Stimulated activated effector memory CD8-positive, alpha-beta T cell treated with anti-CD3 and anti-CD28 coated beads, Interleukin-12 subunit alpha, Interleukin-12 subunit beta, amount 100 ng/mL, for 72 hours (primary cell): Measurements from ENCODE around the gene THAP7.
A peak's percentile ranks its signal among the peaks of the same experiment; 100 is the strongest.

Source experiments
- ATAC-seq: fragments of 150-1000 bp; cut with Tn5 transposase; 2 replicates; pipeline ENCODE4 v1.10.0; 2021
- DNase-seq, 2 donors: peaks; one replicate each; pipeline ENCODE4 v3.0.0; 2021 to 2022; ENCODE audit warnings: low spot score in 2 of 2
- H3K27ac Mint-ChIP-seq: one replicate; pipeline ENCODE4 v1.8.0; 2022; ENCODE audit warnings: mild to moderate bottlenecking, mixed read lengths
- H3K36me3 Mint-ChIP-seq: one replicate; pipeline ENCODE4 v1.8.0; 2022; ENCODE audit warnings: mild to moderate bottlenecking, mixed read lengths
- H3K4me1 Mint-ChIP-seq: one replicate; pipeline ENCODE4 v1.8.0; 2022; ENCODE audit warnings: mixed read lengths
- H3K4me3 Mint-ChIP-seq: one replicate; pipeline ENCODE4 v1.8.0; 2022; ENCODE audit warnings: mild to moderate bottlenecking, mixed read lengths
- H3K9me3 Mint-ChIP-seq: one replicate; pipeline ENCODE4 v1.8.0; 2022; ENCODE audit warnings: mixed read lengths

The THAP7 gene

GRCh38 chr22:21003782-21004181 lies 1.9 kb upstream of the THAP7 start:
- Mint-ChIP-seq H3K36me3 (peaks cover 37% of the 10 kb centered on the region), H3K4me3 (peak overlapping the region; percentile 94), H3K9me3 (no peaks in the 10 kb centered on the region), H3K4me1 (peaks cover 33% of the 10 kb centered on the region), H3K27ac (peak overlapping the region; percentile 99)
- no peak for DNase-seq
- ATAC-seq = no peak

- ATAC-seq (no peak), DNase-seq (no peak)
- Mint-ChIP-seq H3K36me3 (peaks cover 47% of the 10 kb centered on the region), H3K9me3 (no peaks in the 10 kb centered on the region), H3K4me1 (peaks cover 39% of the 10 kb centered on the region), H3K4me3 (peak overlapping the region; percentile 94), H3K27ac (peak overlapping the region; percentile 99)
These were observed 824 bp downstream of the THAP7 start for GRCh38 chr22:21000987-21001600.

GRCh38 chr22:21000207-21000986 lies 1.5 kb downstream of the THAP7 start:
- Mint-ChIP-seq H3K4me3 (peak overlapping the region; percentile 94), H3K9me3 (no peaks in the 10 kb centered on the region), H3K27ac (peak overlapping the region; percentile 99), H3K4me1 (peaks cover 39% of the 10 kb centered on the region), H3K36me3 (peaks cover 48% of the 10 kb centered on the region)
- no peak for ATAC-seq
- DNase-seq = no peak

GRCh38 chr22:20999350-21000206 lies 2.3 kb downstream of the THAP7 start:
- Mint-ChIP-seq H3K4me1 (peaks cover 39% of the 10 kb centered on the region), H3K4me3 (peak overlapping the region; percentile 94), H3K27ac (peak overlapping the region; percentile 99), H3K36me3 (peaks cover 57% of the 10 kb centered on the region), H3K9me3 (no peaks in the 10 kb centered on the region)
- DNase-seq = no peak
- ATAC-seq = no peak

GRCh38 chr22:20998411-20999336 lies 3.2 kb downstream of the THAP7 start:
- Mint-ChIP-seq H3K27ac (peak overlapping the region; percentile 87), H3K4me3 (no peak overlapping the region), H3K4me1 (peaks cover 39% of the 10 kb centered on the region), H3K36me3 (peaks cover 59% of the 10 kb centered on the region), H3K9me3 (no peaks in the 10 kb centered on the region)
- DNase-seq = no peak
- ATAC-seq = no peak

- DNase-seq = no peak
- ATAC-seq = no peak
- Mint-ChIP-seq H3K36me3 (peaks cover 60% of the 10 kb centered on the region), H3K9me3 (no peaks in the 10 kb centered on the region), H3K27ac (peak overlapping the region; percentile 87), H3K4me1 (peaks cover 30% of the 10 kb centered on the region), H3K4me3 (no peak overlapping the region)
These were observed 4.2 kb downstream of the THAP7 start for GRCh38 chr22:20997536-20998257.

GRCh38 chr22:20996598-20997535 lies 5.1 kb downstream of the THAP7 start:
- H3K27ac Mint-ChIP-seq = peak overlapping the region; percentile 68
- peaks cover 60% of the 10 kb centered on the region for H3K36me3 Mint-ChIP-seq

GRCh38 chr22:20996031-20996410 lies 5.9 kb downstream of the THAP7 start:
- Mint-ChIP-seq H3K36me3 (peaks cover 52% of the 10 kb centered on the region), H3K4me3 (no peak overlapping the region), H3K4me1 (peaks cover 17% of the 10 kb centered on the region), H3K27ac (peak overlapping the region; percentile 68), H3K9me3 (no peaks in the 10 kb centered on the region)
- DNase-seq (no peak), ATAC-seq (no peak)

More at GRCh38 chr22:20996598-20997535, 5.1 kb downstream of the THAP7 start:
- ATAC-seq = no peak
- peaks cover 25% of the 10 kb centered on the region for H3K4me1 Mint-ChIP-seq
- H3K4me3 Mint-ChIP-seq = no peak overlapping the region
- no peaks in the 10 kb centered on the region for H3K9me3 Mint-ChIP-seq
- no peak for DNase-seq

- Mint-ChIP-seq H3K27ac (peak overlapping the region; percentile 68), H3K36me3 (peaks cover 47% of the 10 kb centered on the region), H3K9me3 (no peaks in the 10 kb centered on the region)
These were observed 6.4 kb downstream of the THAP7 start for GRCh38 chr22:20995329-20996030.

GRCh38 chr22:20994902-20995241 lies 7.0 kb downstream of the THAP7 start:
- Mint-ChIP-seq H3K4me3 (no peak overlapping the region), H3K9me3 (no peaks in the 10 kb centered on the region), H3K36me3 (peaks cover 41% of the 10 kb centered on the region), H3K27ac (no peak overlapping the region), H3K4me1 (peaks cover 5% of the 10 kb centered on the region)
- DNase-seq (no peak), ATAC-seq (no peak)

More at GRCh38 chr22:20995329-20996030, 6.4 kb downstream of the THAP7 start:
- Mint-ChIP-seq H3K4me1 (peaks cover 11% of the 10 kb centered on the region), H3K4me3 (no peak overlapping the region)
- no peak for DNase-seq
- no peak for ATAC-seq

- no peak for ATAC-seq
- H3K36me3 Mint-ChIP-seq = peaks cover 36% of the 10 kb centered on the region
- no peak overlapping the region for H3K4me3 Mint-ChIP-seq
- no peak overlapping the region for H3K27ac Mint-ChIP-seq
- peaks cover 5% of the 10 kb centered on the region for H3K4me1 Mint-ChIP-seq
- no peaks in the 10 kb centered on the region for H3K9me3 Mint-ChIP-seq
- no peak for DNase-seq
These were observed 7.6 kb downstream of the THAP7 start for GRCh38 chr22:20994128-20994901.
